CD8-positive, alpha-beta memory T cell (primary cell): ENCODE results near the gene JAKMIP2. TPM values are rescaled to one million over a fixed set of nuclear protein-coding genes. Genes with fewer than 3 reads are reported as not detected.
A peak's percentile ranks its signal among the peaks of the same experiment; 100 is the strongest.

Experiments
- CTCF ChIA-PET: fragments of 350-600 bp; sonication (Branson Sonifier 250); formaldehyde crosslinking; loops from one replicate; lab custom pipeline; 2021; ENCODE audit warnings: antibody characterized with exemption; lab: Charles Lee
- POLR2A ChIA-PET: fragments of 350-600 bp; sonication (Branson Sonifier 250); formaldehyde crosslinking; loops from one replicate; lab custom pipeline; 2021; ENCODE audit warnings: antibody characterized with exemption; lab: Charles Lee
- DNase-seq, 5 donors: peaks; one replicate each; pipeline versions ENCODE4 v3.0.0 to v3.0.0-alpha.2; 2020 to 2022; ENCODE audit warnings: mixed read lengths in 1 of 5
- H3K27ac ChIP-seq: one replicate; pipeline ENCODE4 v1.7.0; 2013; ENCODE audit warnings: low read depth, mild to moderate bottlenecking, low read length, moderate library complexity
- H3K27me3 ChIP-seq: 2 replicates; pipeline ENCODE4 v1.7.0; 2013; ENCODE audit warnings: low read length, mild to moderate bottlenecking; ENCODE audit not compliant: insufficient read depth, poor library complexity, severe bottlenecking
- H3K36me3 ChIP-seq: 2 replicates; pipeline ENCODE4 v1.7.0; 2013; ENCODE audit warnings: mild to moderate bottlenecking, low read length, moderate library complexity; ENCODE audit not compliant: insufficient read depth
- H3K4me1 ChIP-seq: 2 replicates; pipeline ENCODE4 v1.7.0; 2013; ENCODE audit warnings: mild to moderate bottlenecking, low read length, moderate library complexity; ENCODE audit not compliant: insufficient read depth
- H3K4me3 ChIP-seq: 2 replicates; pipeline ENCODE4 v1.7.0; 2013; ENCODE audit warnings: mild to moderate bottlenecking, low read length
- H3K9me3 ChIP-seq: 2 replicates; pipeline ENCODE4 v1.7.0; 2013; ENCODE audit warnings: mild to moderate bottlenecking, low read length
- H3K27ac Mint-ChIP-seq, 8 donors: one replicate each; pipeline ENCODE4 v1.8.0; 2020 to 2021; ENCODE audit warnings: mixed read lengths in 8 of 8, mild to moderate bottlenecking in 6 of 8, inconsistent platforms in 3 of 8, moderate library complexity in 3 of 8
- H3K27me3 Mint-ChIP-seq, 2 donors: one replicate each; pipeline ENCODE4 v1.8.0; 2020 to 2021; ENCODE audit warnings: mixed read lengths in 2 of 2, mild to moderate bottlenecking in 1 of 2, moderate library complexity in 1 of 2
- H3K36me3 Mint-ChIP-seq, 3 donors: one replicate each; pipeline ENCODE4 v1.8.0; 2020 to 2021; ENCODE audit warnings: mixed read lengths in 3 of 3, inconsistent platforms in 1 of 3, mild to moderate bottlenecking in 1 of 3
- H3K4me1 Mint-ChIP-seq, 3 donors: one replicate each; pipeline ENCODE4 v1.8.0; 2020 to 2021; ENCODE audit warnings: mixed read lengths in 3 of 3, inconsistent platforms in 1 of 3, mild to moderate bottlenecking in 1 of 3
- H3K4me3 Mint-ChIP-seq, 7 donors: one replicate each; pipeline ENCODE4 v1.8.0; 2020 to 2021; ENCODE audit warnings: mixed read lengths in 7 of 7, mild to moderate bottlenecking in 6 of 7, moderate library complexity in 4 of 7, inconsistent platforms in 2 of 7
- H3K9me3 Mint-ChIP-seq, 5 donors: one replicate each; pipeline ENCODE4 v1.8.0; 2020 to 2022; ENCODE audit warnings: mixed read lengths in 5 of 5, mild to moderate bottlenecking in 3 of 5, moderate library complexity in 2 of 5, inconsistent platforms in 1 of 5
- polyA plus RNA-seq: library from polyadenylated mRNA; unstranded; fragments of 300-500 nt; fragmentation: Illumina TruSeq; gene quantifications from one replicate; pipeline ENCODE4 v1.2.3, GENCODE V29; 2021
- total RNA-seq, 2 experiments: library from RNA; stranded (reverse); gene quantifications; one replicate each; pipeline ENCODE4 v1.2.3, GENCODE V29; 2021

The JAKMIP2 gene
- total and polyA plus RNA-seq, 3 experiments from 2014 or later: 1.8 to 6.3 (median 1.8) TPM

- H3K4me1 ChIP-seq: no peaks in the 10 kb centered on the region
- CTCF ChIA-PET: no interaction called here
- no peaks in the 10 kb centered on the region for H3K9me3 Mint-ChIP-seq
- no peak overlapping the region for H3K27ac ChIP-seq
- H3K4me3 Mint-ChIP-seq: no peak overlapping the region
- peak overlapping the region in 1 of 8 donors; percentile 64 for H3K27ac Mint-ChIP-seq
- no peaks in the 10 kb centered on the region for H3K27me3 Mint-ChIP-seq
- POLR2A ChIA-PET: no interaction called here
- H3K36me3 Mint-ChIP-seq: peaks cover 3 to 5% (median 5%) of the 10 kb centered on the region in 3 donors
- no peaks in the 10 kb centered on the region for H3K36me3 ChIP-seq
- no peaks in the 10 kb centered on the region for H3K27me3 ChIP-seq
- H3K4me1 Mint-ChIP-seq: peaks cover 0 to 21% (median 5%) of the 10 kb centered on the region in 3 donors
- H3K9me3 ChIP-seq: no peaks in the 10 kb centered on the region
- DNase-seq: no peak
- no peak overlapping the region for H3K4me3 ChIP-seq
Observed at GRCh38 chr5:147752033-147752432, 30.5 kb downstream of the JAKMIP2 start.

GRCh38 chr5:147751156-147751830 lies 31.2 kb downstream of the JAKMIP2 start:
- POLR2A ChIA-PET: no interaction called here

DNA sequence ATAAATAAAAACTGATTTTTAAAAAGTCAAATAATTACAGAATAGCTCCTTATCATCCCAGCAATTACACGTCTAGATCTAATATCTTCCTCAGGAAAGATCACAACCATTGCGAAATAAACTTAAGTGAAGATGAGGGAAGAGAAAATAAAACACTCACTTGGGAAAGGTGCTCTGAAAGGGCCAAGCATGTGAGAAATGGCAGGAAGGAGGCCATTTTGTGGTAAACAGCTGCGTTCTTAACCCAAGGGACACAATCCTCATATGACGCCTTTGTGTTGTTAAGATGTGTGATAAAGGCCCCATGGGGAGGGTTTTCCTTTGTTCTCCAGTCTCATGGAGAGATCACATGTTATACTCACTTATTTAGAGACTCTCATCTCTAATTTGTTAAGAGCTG lies 32.5 kb downstream of the JAKMIP2 start:
- no peak overlapping the region for H3K4me3 Mint-ChIP-seq
- no peaks in the 10 kb centered on the region for H3K9me3 Mint-ChIP-seq
- DNase-seq: no peak
- H3K27ac ChIP-seq: no peak overlapping the region
- no peaks in the 10 kb centered on the region for H3K27me3 ChIP-seq
- no peak overlapping the region for H3K4me3 ChIP-seq
- peaks cover 0 to 5% (median 3%) of the 10 kb centered on the region in 3 donors for H3K36me3 Mint-ChIP-seq
- H3K27ac Mint-ChIP-seq: no peak overlapping the region
- H3K36me3 ChIP-seq: no peaks in the 10 kb centered on the region
- H3K9me3 ChIP-seq: no peaks in the 10 kb centered on the region
- H3K27me3 Mint-ChIP-seq: no peaks in the 10 kb centered on the region
- no peaks in the 10 kb centered on the region for H3K4me1 ChIP-seq
- CTCF ChIA-PET: no interaction called here
- POLR2A ChIA-PET: no interaction called here
- peaks cover 0 to 31% (median 8%) of the 10 kb centered on the region in 3 donors for H3K4me1 Mint-ChIP-seq

More at GRCh38 chr5:147751156-147751830, 31.2 kb downstream of the JAKMIP2 start:
- H3K4me3 ChIP-seq: no peak overlapping the region
- CTCF ChIA-PET: no interaction called here
- H3K9me3 ChIP-seq: no peaks in the 10 kb centered on the region
- no peaks in the 10 kb centered on the region for H3K36me3 ChIP-seq
- no peaks in the 10 kb centered on the region for H3K4me1 ChIP-seq
- Mint-ChIP-seq H3K36me3 (peaks cover 3 to 5% (median 3%) of the 10 kb centered on the region in 3 donors), H3K9me3 (no peaks in the 10 kb centered on the region), H3K4me3 (no peak overlapping the region), H3K4me1 (peaks cover 0 to 21% (median 5%) of the 10 kb centered on the region in 3 donors), H3K27me3 (no peaks in the 10 kb centered on the region), H3K27ac (peak overlapping the region in 1 of 8 donors; percentile 39)
- no peak for DNase-seq
- no peaks in the 10 kb centered on the region for H3K27me3 ChIP-seq
- H3K27ac ChIP-seq: no peak overlapping the region

- CTCF ChIA-PET: no interaction called here
- POLR2A ChIA-PET: no interaction called here
Observed at GRCh38 chr5:147748590-147748989, 33.9 kb downstream of the JAKMIP2 start.

GRCh38 chr5:147746986-147747385 lies 35.5 kb downstream of the JAKMIP2 start:
- Mint-ChIP-seq H3K27ac (peak overlapping the region in 1 of 8 donors; percentile 9), H3K9me3 (no peaks in the 10 kb centered on the region), H3K4me1 (peaks cover 0 to 32% (median 11%) of the 10 kb centered on the region in 3 donors), H3K36me3 (peaks cover 0 to 4% (median 3%) of the 10 kb centered on the region in 3 donors), H3K4me3 (no peak overlapping the region), H3K27me3 (no peaks in the 10 kb centered on the region)
- POLR2A ChIA-PET: no interaction called here
- H3K4me3 ChIP-seq: no peak overlapping the region
- CTCF ChIA-PET: no interaction called here
- H3K4me1 ChIP-seq: no peaks in the 10 kb centered on the region
- no peak for DNase-seq
- H3K27me3 ChIP-seq: no peaks in the 10 kb centered on the region
- no peak overlapping the region for H3K27ac ChIP-seq
- no peaks in the 10 kb centered on the region for H3K36me3 ChIP-seq
- H3K9me3 ChIP-seq: no peaks in the 10 kb centered on the region

More at GRCh38 chr5:147748590-147748989, 33.9 kb downstream of the JAKMIP2 start:
- H3K27ac Mint-ChIP-seq: peak overlapping the region in 1 of 8 donors; percentile 35
- H3K36me3 Mint-ChIP-seq: peaks cover 0 to 4% (median 3%) of the 10 kb centered on the region in 3 donors
- no peak for DNase-seq
- H3K27me3 ChIP-seq: no peaks in the 10 kb centered on the region
- no peak overlapping the region for H3K4me3 Mint-ChIP-seq
- H3K4me3 ChIP-seq: no peak overlapping the region
- peaks cover 0 to 32% (median 11%) of the 10 kb centered on the region in 3 donors for H3K4me1 Mint-ChIP-seq
- no peaks in the 10 kb centered on the region for H3K27me3 Mint-ChIP-seq
- H3K9me3 Mint-ChIP-seq: no peaks in the 10 kb centered on the region
- no peaks in the 10 kb centered on the region for H3K9me3 ChIP-seq
- H3K36me3 ChIP-seq: no peaks in the 10 kb centered on the region
- no peak overlapping the region for H3K27ac ChIP-seq
- no peaks in the 10 kb centered on the region for H3K4me1 ChIP-seq

GRCh38 chr5:147743678-147744374 lies 38.7 kb downstream of the JAKMIP2 start:
- H3K27ac Mint-ChIP-seq: peak overlapping the region in 1 of 8 donors; percentile 55
- Histone ChIP-seq H3K9me3 (no peaks in the 10 kb centered on the region), H3K27me3 (no peaks in the 10 kb centered on the region), H3K27ac (no peak overlapping the region), H3K4me1 (no peaks in the 10 kb centered on the region), H3K36me3 (no peaks in the 10 kb centered on the region), H3K4me3 (no peak overlapping the region)
- H3K27me3 Mint-ChIP-seq: peaks cover 0 to 1% of the 10 kb centered on the region in 2 donors
- peaks cover 0 to 24% (median 13%) of the 10 kb centered on the region in 3 donors for H3K4me1 Mint-ChIP-seq
- H3K36me3 Mint-ChIP-seq: no peaks in the 10 kb centered on the region
- DNase-seq: no peak
- H3K4me3 Mint-ChIP-seq: no peak overlapping the region
- H3K9me3 Mint-ChIP-seq: no peaks in the 10 kb centered on the region
- ChIA-PET POLR2A (no interaction called here), CTCF (no interaction called here)

- peaks cover 0 to 2% (median 0%) of the 10 kb centered on the region in 3 donors for H3K36me3 Mint-ChIP-seq
- Histone ChIP-seq H3K36me3 (no peaks in the 10 kb centered on the region), H3K9me3 (no peaks in the 10 kb centered on the region), H3K27ac (no peak overlapping the region), H3K4me3 (no peak overlapping the region), H3K4me1 (no peaks in the 10 kb centered on the region), H3K27me3 (no peaks in the 10 kb centered on the region)
- no peak overlapping the region for H3K4me3 Mint-ChIP-seq
- H3K27ac Mint-ChIP-seq: no peak overlapping the region
- ChIA-PET CTCF (no interaction called here), POLR2A (no interaction called here)
- no peak for DNase-seq
- peaks cover 0 to 1% of the 10 kb centered on the region in 2 donors for H3K27me3 Mint-ChIP-seq
- H3K9me3 Mint-ChIP-seq: no peaks in the 10 kb centered on the region
- H3K4me1 Mint-ChIP-seq: peaks cover 0 to 30% (median 16%) of the 10 kb centered on the region in 3 donors
Observed at GRCh38 chr5:147743012-147743411, 39.5 kb downstream of the JAKMIP2 start.

DNA sequence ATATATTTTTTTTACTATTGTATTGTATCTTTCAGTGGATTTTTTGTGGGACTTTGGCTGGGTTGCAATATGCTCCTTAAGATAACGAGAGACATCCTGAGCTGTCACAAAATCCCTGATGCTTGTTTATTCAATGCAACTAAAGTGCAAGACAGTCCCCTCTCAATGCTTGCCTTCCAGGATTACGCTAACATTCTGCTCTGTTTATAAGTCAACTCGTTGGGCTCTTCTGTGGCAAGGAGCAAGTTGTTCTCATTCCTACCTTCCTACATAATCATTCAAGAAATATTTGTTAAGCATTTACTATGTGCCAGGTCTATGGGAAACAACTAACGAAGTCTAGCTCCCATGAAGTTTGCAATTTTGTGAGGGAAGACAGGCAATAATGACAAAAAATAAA lies 40.4 kb downstream of the JAKMIP2 start:
- H3K9me3 Mint-ChIP-seq: no peaks in the 10 kb centered on the region
- no peaks in the 10 kb centered on the region for H3K4me1 ChIP-seq
- no peaks in the 10 kb centered on the region for H3K36me3 ChIP-seq
- no peak for DNase-seq
- no peaks in the 10 kb centered on the region for H3K9me3 ChIP-seq
- H3K36me3 Mint-ChIP-seq: peaks cover 0 to 2% (median 0%) of the 10 kb centered on the region in 3 donors
- no peak overlapping the region for H3K27ac ChIP-seq
- ChIA-PET POLR2A (no interaction called here), CTCF (no interaction called here)
- no peaks in the 10 kb centered on the region for H3K27me3 ChIP-seq
- H3K27me3 Mint-ChIP-seq: peaks cover 0 to 1% of the 10 kb centered on the region in 2 donors
- no peak overlapping the region for H3K27ac Mint-ChIP-seq
- peaks cover 0 to 30% (median 12%) of the 10 kb centered on the region in 3 donors for H3K4me1 Mint-ChIP-seq
- H3K4me3 ChIP-seq: no peak overlapping the region
- H3K4me3 Mint-ChIP-seq: no peak overlapping the region
